GM12874 (cell line): ENCODE results near the gene GREB1L.

Source experiments
- TF ChIP-seq, protein P1 (sequence below): IDR thresholded peaks from 2 replicates; pipeline ENCODE4 v1.5.1; 2011; ENCODE audit warnings: low read depth, mild to moderate bottlenecking, control low read depth, low read length, moderate library complexity; ENCODE audit not compliant: insufficient read depth

The GREB1L gene

DNA sequence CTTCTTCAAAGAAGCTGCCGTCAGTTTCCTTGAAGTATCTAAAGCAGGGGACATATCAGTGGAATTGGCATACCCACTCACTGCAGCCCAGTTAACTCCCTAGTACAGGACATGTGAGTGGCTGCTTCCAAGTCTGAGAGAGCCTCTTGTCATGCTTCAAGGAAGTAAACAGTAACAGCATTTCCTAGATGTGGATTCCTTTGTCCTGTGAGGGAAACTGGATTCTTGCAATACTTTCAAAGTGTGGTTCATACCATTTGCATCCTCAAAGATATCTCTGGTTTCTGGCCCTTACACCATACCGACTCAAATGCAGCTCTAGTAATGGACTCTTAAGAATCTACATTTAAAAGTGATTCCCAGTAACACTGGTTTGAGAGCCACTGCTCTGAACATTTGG, 271.3 kb downstream of the GREB1L start:
- TF ChIP-seq, protein P1, sequence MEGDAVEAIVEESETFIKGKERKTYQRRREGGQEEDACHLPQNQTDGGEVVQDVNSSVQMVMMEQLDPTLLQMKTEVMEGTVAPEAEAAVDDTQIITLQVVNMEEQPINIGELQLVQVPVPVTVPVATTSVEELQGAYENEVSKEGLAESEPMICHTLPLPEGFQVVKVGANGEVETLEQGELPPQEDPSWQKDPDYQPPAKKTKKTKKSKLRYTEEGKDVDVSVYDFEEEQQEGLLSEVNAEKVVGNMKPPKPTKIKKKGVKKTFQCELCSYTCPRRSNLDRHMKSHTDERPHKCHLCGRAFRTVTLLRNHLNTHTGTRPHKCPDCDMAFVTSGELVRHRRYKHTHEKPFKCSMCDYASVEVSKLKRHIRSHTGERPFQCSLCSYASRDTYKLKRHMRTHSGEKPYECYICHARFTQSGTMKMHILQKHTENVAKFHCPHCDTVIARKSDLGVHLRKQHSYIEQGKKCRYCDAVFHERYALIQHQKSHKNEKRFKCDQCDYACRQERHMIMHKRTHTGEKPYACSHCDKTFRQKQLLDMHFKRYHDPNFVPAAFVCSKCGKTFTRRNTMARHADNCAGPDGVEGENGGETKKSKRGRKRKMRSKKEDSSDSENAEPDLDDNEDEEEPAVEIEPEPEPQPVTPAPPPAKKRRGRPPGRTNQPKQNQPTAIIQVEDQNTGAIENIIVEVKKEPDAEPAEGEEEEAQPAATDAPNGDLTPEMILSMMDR, result no peak

DNA sequence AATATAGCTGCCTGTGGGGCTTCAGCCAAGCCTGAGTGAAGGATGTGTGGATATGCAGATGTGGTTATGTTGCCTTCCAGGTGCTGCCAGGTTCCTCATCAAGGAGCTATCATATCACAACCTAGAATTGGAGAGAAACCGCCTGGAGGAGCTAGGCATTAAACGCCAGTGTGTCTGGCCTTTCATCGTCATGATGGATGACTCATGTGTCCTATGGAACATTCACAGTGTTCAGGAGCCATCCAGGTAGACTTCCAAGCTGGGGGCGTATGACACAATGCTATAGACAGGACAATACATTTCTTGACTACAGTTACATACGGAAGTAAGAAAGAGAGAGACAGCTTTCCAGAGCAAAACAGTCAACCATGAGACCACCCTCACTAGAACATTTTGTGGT, 271.7 kb downstream of the GREB1L start:
- TF ChIP-seq, protein P1, result no peak

DNA sequence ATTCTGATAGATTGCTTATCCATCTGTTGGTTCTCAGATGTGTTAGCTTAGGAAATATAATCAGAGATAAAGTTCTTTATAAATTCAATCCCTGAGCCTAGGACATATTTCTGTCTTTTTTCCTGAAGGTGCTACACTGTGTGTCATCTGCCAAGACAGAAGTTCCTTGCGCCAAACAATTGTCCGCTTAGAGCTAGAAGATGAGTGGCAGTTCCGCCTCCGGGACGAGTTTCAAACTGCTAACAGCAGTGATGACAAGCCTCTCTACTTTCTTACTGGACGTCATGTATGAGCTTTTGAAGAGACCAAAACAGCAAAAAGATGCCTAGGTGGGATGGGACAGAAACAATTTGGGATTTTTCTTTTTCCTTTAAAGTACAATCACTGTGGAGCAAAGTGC, 280.5 kb downstream of the GREB1L start:
- TF ChIP-seq, protein P1, result no peak

- TF ChIP-seq, protein P1, result no peak
Measured at GRCh38 chr18:21525916-21526315, 283.9 kb downstream of the GREB1L start.

DNA sequence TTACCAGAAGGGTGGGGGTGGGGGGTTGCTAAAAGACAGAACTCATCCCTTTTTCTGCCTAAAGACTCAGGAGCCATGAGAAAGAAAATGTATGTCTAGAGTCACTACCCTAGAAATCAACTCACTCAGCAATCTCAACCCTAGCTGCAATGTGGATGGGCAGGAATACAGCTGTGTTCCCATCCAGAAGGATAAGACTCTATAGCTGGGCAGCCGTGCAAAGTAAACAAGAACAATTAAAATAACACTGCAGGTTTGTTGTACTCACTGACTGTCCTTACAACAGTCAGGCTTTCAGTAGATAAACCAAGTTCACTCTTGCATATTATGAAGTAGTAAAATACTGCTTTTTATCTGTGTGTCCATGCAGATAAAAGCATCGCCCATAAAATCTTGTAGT, 284.4 kb downstream of the GREB1L start:
- TF ChIP-seq, protein P1, result no peak

DNA sequence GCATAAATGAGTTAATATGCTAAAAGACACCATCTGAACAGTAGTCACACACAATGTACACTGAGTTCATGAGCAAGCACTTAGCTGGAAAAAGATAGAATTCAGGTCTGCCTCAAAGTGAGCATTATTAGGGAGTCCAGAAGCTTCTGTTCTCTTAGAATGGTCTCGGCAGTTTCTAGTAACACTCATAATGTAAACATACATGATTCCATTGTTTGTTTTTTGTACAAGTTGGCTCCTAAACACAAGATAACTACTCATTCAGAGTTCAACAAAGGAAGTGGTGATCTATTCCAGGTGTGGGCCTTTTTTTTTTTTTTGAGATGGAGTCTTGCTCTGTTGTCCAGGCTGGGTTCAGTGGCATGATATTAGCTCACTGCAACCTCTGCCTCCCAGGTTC, 292.3 kb downstream of the GREB1L start:
- TF ChIP-seq, protein P1, result no peak

- TF ChIP-seq, protein P1, result no peak
Measured at GRCh38 chr18:21538230-21538629, 296.2 kb downstream of the GREB1L start.

GRCh38 chr18:21546423-21546822, 304.4 kb downstream of the GREB1L start:
- TF ChIP-seq, protein P1, result no peak
